Measurements from ENCODE around the gene SLC44A1.

Gene SLC44A1

GRCh38 chr9:105273731-105274130, 29.3 kb downstream of the SLC44A1 start:
- no peak for DNase-seq (ENCODE audit: low spot score)

- DNase-seq (ENCODE audit: low spot score), result no peak
Observed at GRCh38 chr9:105275111-105275510, 30.7 kb downstream of the SLC44A1 start.

GRCh38 chr9:105275938-105276337, 31.5 kb downstream of the SLC44A1 start:
- DNase-seq (ENCODE audit: low spot score), result no peak

- peak; percentile 72 for DNase-seq (ENCODE audit: low spot score)
Observed at GRCh38 chr9:105278751-105279150, 34.3 kb downstream of the SLC44A1 start.

GRCh38 chr9:105280691-105281090, 36.2 kb downstream of the SLC44A1 start:
- DNase-seq (ENCODE audit: low spot score), result no peak

- no peak for DNase-seq (ENCODE audit: low spot score)
Observed at GRCh38 chr9:105281272-105281671, 36.8 kb downstream of the SLC44A1 start.

GRCh38 chr9:105281926-105282325, 37.5 kb downstream of the SLC44A1 start:
- DNase-seq (ENCODE audit: low spot score), result no peak

- no peak for DNase-seq (ENCODE audit: low spot score)
Observed at GRCh38 chr9:105282870-105283621, 38.6 kb downstream of the SLC44A1 start.

GRCh38 chr9:105283795-105284194, 39.3 kb downstream of the SLC44A1 start:
- no peak for DNase-seq (ENCODE audit: low spot score)

GRCh38 chr9:105284463-105284862, 40.0 kb downstream of the SLC44A1 start:
- no peak for DNase-seq (ENCODE audit: low spot score)

GRCh38 chr9:105286098-105286497, 41.6 kb downstream of the SLC44A1 start:
- no peak for DNase-seq (ENCODE audit: low spot score)

GRCh38 chr9:105289305-105289704, 44.9 kb downstream of the SLC44A1 start:
- no peak for DNase-seq (ENCODE audit: low spot score)

GRCh38 chr9:105290418-105290817, 46.0 kb downstream of the SLC44A1 start:
- DNase-seq (ENCODE audit: low spot score), result peak; percentile 47

- no peak for DNase-seq (ENCODE audit: low spot score)
Observed at GRCh38 chr9:105290954-105291353, 46.5 kb downstream of the SLC44A1 start.

GRCh38 chr9:105291422-105291859, 47.0 kb downstream of the SLC44A1 start:
- DNase-seq (ENCODE audit: low spot score), result no peak

- DNase-seq (ENCODE audit: low spot score), result no peak
Observed at GRCh38 chr9:105291938-105292337, 47.5 kb downstream of the SLC44A1 start.

- DNase-seq (ENCODE audit: low spot score), result no peak
Observed at GRCh38 chr9:105293408-105293807, 49.0 kb downstream of the SLC44A1 start.

GRCh38 chr9:105295201-105295550, 50.7 kb downstream of the SLC44A1 start:
- DNase-seq (ENCODE audit: low spot score), result no peak

- no peak for DNase-seq (ENCODE audit: low spot score)
Observed at GRCh38 chr9:105295986-105296385, 51.5 kb downstream of the SLC44A1 start.

GRCh38 chr9:105296445-105296844, 52.0 kb downstream of the SLC44A1 start:
- DNase-seq (ENCODE audit: low spot score), result no peak

GRCh38 chr9:105296877-105297287, 52.4 kb downstream of the SLC44A1 start:
- DNase-seq (ENCODE audit: low spot score), result peak; percentile 58

- no peak for DNase-seq (ENCODE audit: low spot score)
Observed at GRCh38 chr9:105297442-105298075, 53.1 kb downstream of the SLC44A1 start.

GRCh38 chr9:105299190-105299854, 54.9 kb downstream of the SLC44A1 start:
- peak; percentile 67 for DNase-seq (ENCODE audit: low spot score)

Data from Ammon's horn (tissue), 1 donor.